Glutamatergic neuron (in vitro differentiated cells): ENCODE data around the gene SPEN. TPM values are rescaled to one million over a fixed set of nuclear protein-coding genes. Genes with fewer than 3 reads are reported as not detected.
A peak's percentile ranks its signal among the peaks of the same experiment; 100 is the strongest.
"Not testable (repeated sequence)": the region's sequence is repeated elsewhere in the genome, so short reads cannot be mapped to it uniquely, and the experiment has no call there.

Experiments
- DNase-seq: peaks from one replicate; pipeline ENCODE4 v3.0.0; 2022
- H3K27ac Mint-ChIP-seq: one replicate; pipeline ENCODE4 v1.8.0; 2020; ENCODE audit warnings: mild to moderate bottlenecking, mixed read lengths, inconsistent platforms; ENCODE audit not compliant: unreplicated experiment
- H3K27me3 Mint-ChIP-seq: one replicate; pipeline ENCODE4 v1.8.0; 2020; ENCODE audit warnings: mild to moderate bottlenecking, moderate library complexity, mixed read lengths, inconsistent platforms; ENCODE audit not compliant: unreplicated experiment
- H3K36me3 Mint-ChIP-seq: one replicate; pipeline ENCODE4 v1.8.0; 2020; ENCODE audit warnings: mild to moderate bottlenecking, mixed read lengths, inconsistent platforms; ENCODE audit not compliant: unreplicated experiment
- H3K4me1 Mint-ChIP-seq: one replicate; pipeline ENCODE4 v1.8.0; 2020; ENCODE audit warnings: mild to moderate bottlenecking, low read depth, mixed read lengths, inconsistent platforms; ENCODE audit not compliant: unreplicated experiment
- H3K4me3 Mint-ChIP-seq: one replicate; pipeline ENCODE4 v1.8.0; 2020; ENCODE audit warnings: mild to moderate bottlenecking, mixed read lengths, inconsistent platforms; ENCODE audit not compliant: unreplicated experiment
- H3K9me3 Mint-ChIP-seq: one replicate; pipeline ENCODE4 v1.8.0; 2020; ENCODE audit warnings: mild to moderate bottlenecking, moderate library complexity, mixed read lengths, inconsistent platforms; ENCODE audit not compliant: unreplicated experiment
- CTCF ChIP-seq: fragments of 200-600 bp; sonication (generic); IDR thresholded peaks from one replicate; pipeline ENCODE4 v1.5.0; 2021; ENCODE audit not compliant: partially characterized antibody, unreplicated experiment
- total RNA-seq: library from RNA; stranded (reverse); fragmentation: NEBNext Ultra II Directional; extraction: Animal tissue kit (Norgen Biotek cat#: 25700); gene quantifications from one replicate; pipeline ENCODE4 v1.2.1, GENCODE V29; 2021; ENCODE audit not compliant: unreplicated experiment

Gene SPEN
- total RNA-seq, 1 donor from 2014 or later: 52.4 TPM

GRCh38 chr1:15826810-15827507 lies 20.5 kb upstream of the SPEN start:
- TF ChIP-seq CTCF: no peak
- peaks cover 3% of the 10 kb centered on the region for H3K4me1 Mint-ChIP-seq
- no peak overlapping the region for H3K4me3 Mint-ChIP-seq
- no peaks in the 10 kb centered on the region for H3K36me3 Mint-ChIP-seq
- H3K27me3 Mint-ChIP-seq: peaks cover 4% of the 10 kb centered on the region
- no peak overlapping the region for H3K27ac Mint-ChIP-seq
- H3K9me3 Mint-ChIP-seq: no peaks in the 10 kb centered on the region
- no peak for DNase-seq

DNA sequence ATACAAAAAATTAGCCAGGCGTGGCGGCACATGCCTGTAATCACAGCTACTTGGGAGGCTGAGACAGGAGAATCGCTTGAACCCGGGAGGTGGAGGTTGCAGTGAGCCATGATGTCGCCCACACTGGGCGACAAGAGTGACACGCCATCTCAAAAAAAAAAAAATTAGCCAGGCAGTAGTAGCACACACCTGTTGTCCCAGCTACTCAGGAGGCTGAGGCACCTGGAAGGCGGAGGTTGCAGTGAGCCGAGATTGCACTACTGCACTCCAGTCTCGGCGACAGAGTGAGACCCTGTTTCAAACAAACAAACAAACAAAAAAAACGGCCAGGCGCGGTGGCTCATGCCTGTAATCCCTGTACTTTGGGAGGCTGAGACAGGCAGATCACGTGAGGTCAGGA lies 19.9 kb upstream of the SPEN start:
- DNase-seq, H3K4me3 Mint-ChIP-seq, H3K27ac Mint-ChIP-seq, H3K36me3 Mint-ChIP-seq, H3K4me1 Mint-ChIP-seq, H3K27me3 Mint-ChIP-seq, H3K9me3 Mint-ChIP-seq: not testable (repeated sequence)

GRCh38 chr1:15828931-15829330 lies 18.6 kb upstream of the SPEN start:
- not testable (repeated sequence) for H3K4me1 Mint-ChIP-seq, H3K9me3 Mint-ChIP-seq, DNase-seq, H3K4me3 Mint-ChIP-seq, H3K27ac Mint-ChIP-seq, H3K36me3 Mint-ChIP-seq, H3K27me3 Mint-ChIP-seq

GRCh38 chr1:15830258-15830657 lies 17.2 kb upstream of the SPEN start:
- DNase-seq: no peak
- TF ChIP-seq CTCF: no peak
- Mint-ChIP-seq H3K27ac (no peak overlapping the region), H3K9me3 (peaks cover 5% of the 10 kb centered on the region), H3K36me3 (no peaks in the 10 kb centered on the region), H3K4me1 (peaks cover 4% of the 10 kb centered on the region), H3K4me3 (no peak overlapping the region), H3K27me3 (peaks cover 7% of the 10 kb centered on the region)

GRCh38 chr1:15833069-15833679 lies 14.3 kb upstream of the SPEN start:
- H3K9me3 Mint-ChIP-seq: peaks cover 11% of the 10 kb centered on the region
- H3K4me1 Mint-ChIP-seq: peaks cover 4% of the 10 kb centered on the region
- no peak for TF ChIP-seq CTCF
- H3K27ac Mint-ChIP-seq: peak overlapping the region; percentile 28
- peaks cover 11% of the 10 kb centered on the region for H3K27me3 Mint-ChIP-seq
- no peaks in the 10 kb centered on the region for H3K36me3 Mint-ChIP-seq
- peak overlapping the region; percentile 97 for H3K4me3 Mint-ChIP-seq
- DNase-seq: no peak

DNA sequence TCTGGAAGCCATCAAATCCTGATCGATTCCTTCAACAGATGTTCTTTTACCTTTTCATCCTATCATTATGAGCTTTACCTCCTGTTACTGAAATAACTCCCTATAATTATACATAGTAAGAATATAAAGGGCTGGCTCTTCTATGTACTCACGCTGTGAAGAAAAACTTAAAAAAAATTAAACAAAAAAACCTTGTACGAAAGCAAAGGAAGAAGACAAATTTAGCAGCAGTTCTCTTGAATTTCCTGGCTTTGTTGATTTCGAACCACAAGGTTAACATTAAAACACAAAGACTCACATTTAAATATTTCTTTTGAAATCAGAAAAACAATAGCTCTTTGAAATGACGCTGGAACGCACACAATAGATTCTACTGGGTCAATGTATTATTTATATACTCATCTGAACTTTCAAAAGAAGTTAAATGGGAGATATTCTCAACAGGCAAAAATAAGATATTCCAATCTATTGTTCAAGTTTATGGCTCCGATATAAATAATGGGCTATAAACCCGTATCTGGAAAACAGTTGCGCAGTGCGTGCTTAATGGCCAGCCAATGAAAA lies 13.6 kb upstream of the SPEN start:
- peak overlapping the region; percentile 100 for H3K27ac Mint-ChIP-seq
- no peak for DNase-seq
- H3K4me1 Mint-ChIP-seq: peaks cover 4% of the 10 kb centered on the region
- peaks cover 11% of the 10 kb centered on the region for H3K27me3 Mint-ChIP-seq
- TF ChIP-seq CTCF: no peak
- H3K36me3 Mint-ChIP-seq: no peaks in the 10 kb centered on the region
- H3K9me3 Mint-ChIP-seq: peaks cover 11% of the 10 kb centered on the region
- H3K4me3 Mint-ChIP-seq: peak overlapping the region; percentile 97
